ENCODE data around the gene PRKG1.

GRCh38 chr10:51344371-51344770 is 270.1 kb downstream of the PRKG1 start:
- TF ChIP-seq CTCF (IDR thresholded peaks at IDR 0.05), result no peak
- TF ChIP-seq POLR2A (IDR thresholded peaks at IDR 0.05), result no peak
- TF ChIP-seq POLR2AphosphoS5 (IDR thresholded peaks at IDR 0.05; ENCODE audit: insufficient read depth in 1 of 2, low read depth in 1 of 2), result no peak
